Middle frontal gyrus (tissue), 1 donor: ENCODE data around the gene AIG1.
"Not testable (repeated sequence)": the region's sequence is repeated elsewhere in the genome, so short reads cannot be mapped to it uniquely, and the experiment has no call there.

ENCODE experiments used
- DNase-seq: peaks from one replicate; pipeline ENCODE4 v3.0.0-alpha.2; 2015; ENCODE audit warnings: low spot score; ENCODE audit errors: extremely low spot score

The AIG1 gene

DNA sequence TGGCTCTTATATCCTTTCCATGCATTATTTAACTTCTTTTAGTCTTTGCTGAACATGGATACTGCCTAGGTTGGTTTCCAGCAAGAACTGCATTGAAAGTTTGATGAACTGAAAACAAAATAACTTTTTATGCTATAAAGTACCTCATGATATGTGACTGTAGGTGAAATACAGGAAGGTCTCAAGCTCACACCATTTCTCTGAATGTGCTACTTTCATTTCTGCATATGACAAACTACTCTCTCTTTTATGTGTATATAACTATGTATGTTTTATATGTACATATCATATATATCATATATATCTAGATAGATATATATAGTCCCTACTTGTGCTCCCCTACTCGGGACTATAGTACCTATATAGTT lies 65.9 kb downstream of the AIG1 start:
- no peak for DNase-seq

DNA sequence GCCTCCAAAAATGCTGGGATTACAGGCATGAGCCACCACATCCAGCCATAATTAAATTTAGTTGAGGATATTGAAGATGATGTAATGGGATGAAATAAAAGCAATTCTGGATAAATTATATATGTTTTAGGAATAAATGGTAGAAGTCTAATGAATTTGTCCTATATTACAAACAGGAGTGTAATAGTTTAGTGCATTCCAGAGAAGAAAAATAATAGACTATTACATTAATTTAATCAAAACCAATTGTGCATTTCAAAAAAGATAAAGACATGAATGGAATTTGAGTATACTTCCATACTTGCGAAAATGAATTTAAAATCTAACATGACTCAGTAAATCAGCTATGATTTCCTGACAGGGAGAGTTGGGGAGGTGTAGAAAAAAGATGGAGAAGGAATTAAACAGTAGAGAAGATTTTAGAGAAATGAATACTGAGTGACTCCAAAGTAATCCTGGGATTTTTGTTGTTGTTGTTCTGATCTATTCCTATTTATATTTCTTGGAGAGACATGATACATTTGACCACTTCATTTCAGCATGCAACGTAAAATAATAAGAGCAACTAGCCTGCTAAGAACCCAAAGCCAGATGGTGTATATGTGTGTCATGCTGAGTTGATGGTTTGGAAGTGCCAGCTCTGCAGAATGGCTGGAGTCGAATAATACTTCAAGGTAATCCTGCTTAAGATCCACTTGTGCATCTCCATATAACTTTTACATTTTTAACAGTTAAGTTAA lies 67.4 kb downstream of the AIG1 start:
- no peak for DNase-seq

DNA sequence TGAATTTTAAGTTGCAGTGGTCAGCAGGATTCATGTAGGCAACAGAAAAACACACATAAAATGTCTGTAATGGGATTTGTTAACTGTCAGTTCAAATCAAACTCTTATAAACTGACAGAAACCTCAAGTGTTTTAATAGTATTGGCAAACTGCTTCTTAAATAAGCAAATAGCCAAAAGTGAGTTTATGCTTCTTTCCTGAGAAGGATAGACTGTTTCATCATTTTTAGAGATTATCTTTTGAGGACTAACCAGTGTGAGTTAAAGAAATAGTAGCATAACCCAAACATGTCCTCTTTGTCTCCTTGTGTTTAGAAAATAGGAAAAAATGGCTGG lies 68.0 kb downstream of the AIG1 start:
- DNase-seq = no peak

DNA sequence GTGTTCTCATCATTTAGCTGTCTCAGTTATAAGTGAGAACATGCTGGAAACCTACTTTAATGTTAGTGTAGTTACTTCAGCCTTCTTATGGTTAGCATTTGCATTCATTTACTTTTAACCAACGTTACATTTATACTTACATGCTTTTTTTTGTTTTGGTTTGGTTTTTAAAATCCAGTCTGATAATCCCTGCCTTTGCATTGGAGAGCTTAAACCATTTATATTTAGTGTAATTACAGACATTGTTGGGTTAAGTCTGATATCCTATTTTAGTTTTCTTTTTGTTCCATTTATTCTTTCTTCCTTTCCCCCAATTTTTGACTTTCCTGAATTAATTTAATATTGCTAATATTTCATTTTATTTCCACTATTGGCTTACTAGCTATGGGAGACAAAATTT lies 70.2 kb downstream of the AIG1 start:
- no peak for DNase-seq

DNA sequence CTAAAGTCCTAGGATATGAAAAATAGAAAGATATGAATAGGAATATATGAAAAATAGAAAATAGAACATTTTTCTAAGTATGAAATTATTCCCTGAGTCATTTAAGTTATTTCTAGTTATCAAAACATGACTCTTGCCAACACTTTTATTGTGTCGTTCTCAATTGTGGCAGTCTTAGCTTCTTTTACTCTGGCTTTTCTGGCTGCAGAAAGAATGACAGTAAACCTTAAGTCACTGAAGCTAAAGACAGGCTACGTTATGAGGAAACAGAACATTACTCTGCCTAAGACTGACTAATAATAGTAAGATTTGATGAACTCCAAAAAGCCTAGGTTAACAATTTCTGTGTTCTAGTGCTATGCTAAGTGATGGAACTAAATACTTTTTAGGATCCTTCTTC lies 74.6 kb downstream of the AIG1 start:
- DNase-seq = no peak

DNA sequence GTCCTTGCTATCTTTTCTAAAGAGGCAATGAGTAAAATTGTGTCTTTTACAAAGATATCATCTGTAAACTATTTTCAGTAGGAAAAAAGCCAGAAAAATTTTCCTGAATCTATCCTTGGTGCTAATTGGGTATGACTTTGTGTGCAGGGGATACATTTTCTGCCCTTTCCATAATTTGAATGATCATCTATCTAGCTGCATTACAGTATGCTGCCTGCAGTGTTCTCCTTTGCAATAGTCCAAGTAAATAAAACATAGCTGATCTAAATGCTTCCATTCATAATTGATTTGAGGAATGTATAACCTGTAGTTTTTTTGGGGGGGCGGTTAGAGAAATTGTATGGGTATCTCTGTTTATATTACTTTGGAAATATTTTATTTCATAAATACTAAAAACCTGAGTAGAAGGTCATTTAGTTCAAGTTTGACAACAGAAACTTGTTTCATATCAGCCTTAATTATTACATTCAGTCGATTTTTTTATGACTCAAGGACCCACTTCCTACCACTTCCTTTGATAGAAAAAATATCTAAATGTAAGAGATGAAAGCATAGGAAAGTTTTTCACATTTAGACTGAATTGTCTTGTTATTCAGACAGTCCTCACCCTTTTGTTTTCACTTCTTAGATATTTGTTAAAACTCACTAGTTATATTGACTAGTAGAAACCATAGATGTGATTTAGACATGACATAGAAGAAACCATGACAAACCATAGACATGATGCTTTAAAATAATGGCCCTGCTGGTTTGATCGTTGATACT lies 75.3 kb downstream of the AIG1 start:
- DNase-seq = no peak

DNA sequence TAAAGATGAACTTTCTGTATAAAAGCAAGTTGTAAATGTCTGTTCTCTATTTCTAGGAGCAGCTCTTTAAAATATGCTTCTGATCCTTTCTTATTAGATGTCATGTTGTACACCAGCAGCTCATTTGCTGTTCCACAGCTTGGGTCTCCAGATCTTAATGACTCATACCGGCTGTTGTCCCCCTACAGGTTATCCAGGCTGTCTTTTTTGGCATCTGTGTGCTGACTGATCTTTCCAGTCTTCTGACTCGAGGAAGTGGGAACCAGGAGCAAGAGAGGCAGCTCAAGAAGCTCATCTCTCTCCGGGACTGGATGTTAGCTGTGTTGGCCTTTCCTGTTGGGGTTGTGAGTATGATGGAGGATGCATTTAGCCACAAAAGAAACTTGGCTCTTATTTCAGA lies 76.0 kb downstream of the AIG1 start:
- no peak for DNase-seq

DNA sequence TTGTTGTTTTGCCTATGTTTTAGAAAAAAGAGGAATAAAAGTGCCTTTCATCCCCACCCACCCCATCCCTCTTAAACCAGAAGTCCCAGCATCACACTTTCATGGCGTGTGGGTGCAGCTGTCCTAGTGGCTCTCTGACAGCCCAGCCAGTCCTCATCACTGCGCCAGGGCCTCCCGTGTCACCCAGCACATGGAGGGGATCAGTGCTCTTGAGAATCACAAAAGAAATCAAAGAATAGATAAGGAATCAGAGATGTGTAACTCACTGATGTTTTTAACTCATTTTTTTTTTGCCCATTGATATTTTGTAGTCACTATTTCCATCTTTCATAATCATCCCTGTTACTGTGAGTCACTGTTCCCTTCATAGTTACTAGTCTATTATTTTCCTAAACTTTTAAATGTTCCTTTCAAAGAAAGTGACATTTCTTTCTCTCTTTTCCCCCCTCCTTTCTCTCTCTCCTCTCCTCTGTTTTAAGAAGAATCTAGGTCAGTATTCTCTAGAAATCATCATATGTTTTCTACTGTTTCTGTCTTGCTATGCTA lies 78.6 kb downstream of the AIG1 start:
- DNase-seq = no peak

DNA sequence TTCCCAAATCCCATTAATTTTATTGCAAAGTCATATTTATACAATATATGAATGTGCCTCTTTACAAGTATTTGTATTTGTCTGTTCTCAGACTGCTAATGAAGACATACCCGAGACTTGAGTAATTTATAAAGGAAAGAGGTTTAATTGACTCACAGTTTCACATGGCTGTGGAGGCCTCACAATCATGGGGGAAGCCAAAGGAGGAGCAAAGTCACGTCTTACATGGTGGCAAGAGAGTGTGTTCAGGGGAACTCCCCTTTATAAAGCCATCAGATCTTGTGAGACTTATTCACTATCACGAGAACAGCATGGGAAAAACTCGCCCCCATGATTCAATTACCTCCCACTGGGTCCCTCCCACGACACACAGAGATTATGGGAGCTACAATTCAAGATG lies 79.2 kb downstream of the AIG1 start:
- DNase-seq = not testable (repeated sequence)

DNA sequence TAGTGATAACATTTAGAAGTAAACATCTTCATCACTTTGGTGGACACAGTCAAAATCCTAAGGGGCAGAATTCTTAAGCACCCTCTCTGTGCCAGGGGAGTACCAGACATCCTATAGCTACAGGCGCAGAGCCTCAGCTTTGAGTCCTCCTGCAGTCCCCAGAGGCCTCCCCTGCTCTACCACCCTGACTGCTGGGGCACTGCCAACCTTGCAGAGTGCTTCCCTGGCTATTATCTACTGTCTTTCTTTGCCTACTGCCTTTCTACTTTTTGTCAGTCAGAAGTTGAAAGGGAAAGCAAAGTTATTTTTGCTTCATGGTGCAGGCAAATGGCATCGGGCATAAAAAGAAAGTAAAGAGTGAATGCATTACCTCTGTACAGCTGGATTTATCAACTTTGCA lies 80.1 kb downstream of the AIG1 start:
- DNase-seq = no peak

DNA sequence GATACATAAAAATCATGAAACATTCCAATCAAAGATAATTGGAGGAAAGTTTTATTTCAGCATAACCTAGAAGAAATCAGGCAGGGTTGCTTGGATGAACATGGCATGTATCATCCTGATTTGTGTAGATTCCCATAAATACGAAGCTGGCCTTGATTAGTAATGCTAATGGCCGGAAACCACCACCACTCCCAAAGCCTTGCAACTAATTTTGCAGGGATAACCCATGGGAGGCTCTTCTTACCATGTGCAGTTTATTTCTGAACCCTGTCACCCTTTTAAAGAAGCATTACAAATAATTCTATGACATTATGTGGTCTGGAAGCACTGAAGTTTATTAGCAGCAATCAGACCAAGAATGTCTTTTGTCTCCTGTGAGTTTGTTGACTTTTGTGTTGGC lies 80.8 kb downstream of the AIG1 start:
- no peak for DNase-seq

DNA sequence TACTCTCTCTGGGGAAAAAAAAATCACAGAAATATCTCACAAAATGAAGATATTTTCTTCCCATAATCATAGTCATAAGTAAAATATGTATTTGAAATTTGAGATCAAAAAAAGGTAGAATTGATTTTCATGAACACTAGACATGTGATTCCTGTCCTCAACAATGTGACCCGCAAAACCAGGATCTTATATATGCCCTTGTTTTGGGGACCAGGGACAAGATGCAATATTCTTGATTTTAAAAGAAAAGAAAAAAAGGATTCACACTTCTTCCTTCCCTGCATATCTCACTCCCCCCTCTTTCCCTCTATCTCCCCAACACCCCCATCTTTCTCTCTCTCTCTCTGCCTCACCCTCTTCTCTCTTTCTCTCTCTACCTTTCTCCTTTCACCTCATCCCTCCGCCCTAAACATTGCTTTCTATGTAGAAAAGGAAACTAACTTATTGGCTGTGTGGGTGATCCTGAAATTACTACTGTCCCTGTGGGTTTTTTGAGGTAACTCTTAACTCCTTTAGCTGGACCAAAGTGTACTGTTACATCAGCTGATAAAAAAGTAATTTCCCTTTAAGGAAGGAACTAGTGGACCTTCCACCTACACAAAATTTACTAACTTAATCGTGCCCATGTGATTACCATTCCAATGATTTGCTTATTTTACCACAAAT lies 85.6 kb downstream of the AIG1 start:
- no peak for DNase-seq

DNA sequence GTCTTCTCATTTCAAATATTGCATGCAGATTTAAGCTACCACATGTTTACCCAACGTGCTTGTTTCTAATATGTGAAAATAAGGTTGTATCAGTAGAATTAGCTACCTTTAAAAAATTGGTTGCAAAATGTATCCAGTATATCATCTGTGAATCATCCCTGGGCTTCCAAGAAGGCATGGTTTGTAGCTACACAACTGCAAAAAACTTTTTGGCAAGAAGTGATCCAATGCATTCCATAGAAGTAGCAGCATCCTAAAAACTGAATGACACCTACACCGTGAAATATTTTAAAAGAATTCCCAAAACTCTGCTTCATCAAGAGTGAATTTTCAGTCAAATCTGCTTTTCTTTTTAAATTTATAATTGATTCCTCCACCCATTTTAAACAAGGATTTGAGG lies 89.1 kb downstream of the AIG1 start:
- no peak for DNase-seq

DNA sequence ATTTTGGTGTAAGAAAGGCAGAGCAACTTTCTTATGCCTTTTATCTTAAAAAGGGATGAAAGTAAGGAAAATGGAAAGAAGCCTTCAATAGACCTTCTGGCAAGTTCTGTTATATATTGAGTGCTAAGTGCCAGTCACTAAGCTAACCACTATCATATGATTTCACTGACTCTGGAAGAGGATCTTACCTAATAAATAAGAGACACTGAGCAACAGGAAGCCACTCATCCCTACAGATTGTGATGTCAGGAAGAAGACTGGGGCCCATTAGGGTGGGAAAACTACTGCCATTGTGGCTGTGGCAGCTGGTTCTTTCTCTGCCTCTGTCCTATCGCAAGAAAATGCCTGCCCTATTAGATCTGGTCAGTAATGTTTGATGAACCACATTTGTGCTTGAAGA lies 89.6 kb downstream of the AIG1 start:
- no peak for DNase-seq

DNA sequence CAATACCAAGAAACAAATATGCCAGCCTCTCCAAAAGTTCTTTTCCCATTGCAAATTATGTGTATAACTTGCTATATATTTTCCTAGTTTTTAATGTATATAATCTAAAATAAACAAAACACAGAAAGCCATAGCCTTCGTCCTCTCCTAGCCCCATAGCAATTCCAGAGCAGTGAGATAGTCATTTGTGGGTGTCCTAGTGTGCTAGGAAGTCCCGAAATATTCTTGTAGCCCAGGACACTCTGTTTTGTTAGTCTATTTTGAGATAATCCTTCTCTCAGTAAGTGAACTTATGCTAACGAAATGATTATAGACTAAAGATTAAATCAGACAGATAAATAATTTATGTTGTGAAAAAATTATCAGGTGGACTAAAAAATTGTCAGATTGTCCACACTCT lies 90.7 kb downstream of the AIG1 start:
- DNase-seq = no peak

DNA sequence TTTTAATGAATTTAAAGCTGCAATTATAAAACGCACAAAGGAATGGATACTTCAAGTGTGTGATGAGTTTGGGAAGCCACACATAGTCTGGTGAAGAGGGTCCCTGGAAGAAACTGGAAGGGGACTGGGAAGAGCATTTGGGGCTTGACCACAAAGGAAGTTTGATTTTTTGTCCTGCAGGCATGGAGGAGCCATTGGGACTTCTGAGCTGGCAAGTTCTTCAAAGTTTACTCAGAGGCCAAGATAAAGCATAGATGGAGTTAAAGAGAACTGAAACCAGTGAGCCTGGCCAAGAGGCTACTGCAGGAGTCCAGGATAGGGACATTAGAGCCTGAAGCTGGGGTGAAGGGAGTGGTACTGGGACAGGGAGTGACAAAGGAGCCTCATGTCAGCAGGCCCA lies 95.0 kb downstream of the AIG1 start:
- DNase-seq = no peak

DNA sequence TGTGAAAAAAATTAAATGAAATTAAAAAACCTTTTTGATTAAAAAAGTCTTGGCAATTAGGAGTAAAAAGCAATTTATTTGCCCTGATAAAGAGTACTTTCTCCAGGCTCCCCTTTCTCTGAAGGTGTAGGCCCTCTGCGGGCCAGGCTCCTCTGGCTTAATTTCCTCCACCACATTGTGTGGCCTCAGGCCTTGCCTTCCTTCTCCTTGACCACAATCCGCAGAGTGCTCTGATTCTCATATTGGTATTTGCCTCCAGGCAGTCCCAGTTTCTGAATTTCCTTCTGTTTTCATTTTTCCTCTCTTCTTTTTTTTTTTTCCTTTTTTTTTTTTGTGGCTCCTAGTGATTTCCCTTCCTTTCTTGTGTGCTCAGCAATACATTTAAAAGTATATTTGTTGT lies 96.4 kb downstream of the AIG1 start:
- no peak for DNase-seq

DNA sequence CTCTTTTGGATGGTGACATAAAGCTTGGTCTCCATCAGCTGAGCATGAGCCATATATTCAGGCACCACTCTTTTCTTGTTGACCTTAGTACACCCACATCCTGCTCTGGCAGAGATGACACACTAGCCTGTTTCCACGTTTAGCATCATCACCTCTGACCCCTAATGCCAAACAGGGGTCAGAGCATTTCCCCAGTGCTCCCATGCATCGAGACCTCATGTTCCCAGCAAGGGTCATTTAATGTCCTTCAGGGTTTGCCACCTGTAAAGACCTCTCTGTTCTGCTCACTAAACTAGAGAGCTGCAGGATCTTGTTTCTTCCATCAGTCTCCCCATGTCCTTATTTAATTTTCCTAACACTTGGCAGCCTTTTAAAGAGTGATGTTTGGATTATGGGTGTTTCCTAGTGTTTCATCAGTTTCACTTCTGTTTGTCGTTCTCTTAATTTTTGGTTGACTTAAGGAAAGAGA lies 97.5 kb downstream of the AIG1 start:
- no peak for DNase-seq

DNA sequence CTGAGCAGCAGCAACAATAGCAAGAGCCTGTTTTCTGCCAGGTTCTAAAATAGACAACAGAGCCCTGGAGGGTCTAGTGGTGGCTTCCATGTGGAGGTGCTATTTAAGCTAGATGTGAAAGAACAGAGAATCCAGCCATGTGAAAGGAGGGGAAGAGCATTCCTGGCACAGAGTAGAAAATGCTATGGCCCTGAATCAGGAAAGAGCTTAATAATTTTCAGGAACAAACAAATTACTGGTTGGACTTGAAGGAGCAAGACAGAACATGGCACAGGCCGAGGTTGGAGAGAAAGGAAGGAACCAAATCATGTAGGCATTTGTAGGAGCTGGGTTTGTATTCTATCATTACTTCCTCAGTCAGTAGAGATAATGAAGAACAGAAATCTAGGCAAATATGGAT lies 98.3 kb downstream of the AIG1 start:
- no peak for DNase-seq

DNA sequence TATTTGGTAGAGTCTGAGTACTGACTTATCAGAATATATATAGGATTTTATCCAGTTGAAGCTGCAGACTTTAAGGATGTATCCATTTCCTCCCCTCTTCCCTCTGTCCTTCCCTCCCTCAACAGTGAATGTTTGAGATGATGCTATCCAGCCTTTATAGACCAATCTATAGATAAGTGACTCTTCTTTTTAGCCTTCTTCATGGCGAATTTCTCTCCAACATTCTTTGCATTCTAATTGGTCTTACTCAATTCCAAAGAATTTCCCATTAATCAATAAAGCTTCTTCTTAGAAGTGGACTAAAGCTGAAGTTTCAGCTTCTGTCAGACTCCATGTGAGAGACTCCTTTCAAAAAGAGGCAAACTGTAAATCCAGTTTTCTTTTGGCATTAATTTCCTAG lies 99.3 kb downstream of the AIG1 start:
- no peak for DNase-seq

DNA sequence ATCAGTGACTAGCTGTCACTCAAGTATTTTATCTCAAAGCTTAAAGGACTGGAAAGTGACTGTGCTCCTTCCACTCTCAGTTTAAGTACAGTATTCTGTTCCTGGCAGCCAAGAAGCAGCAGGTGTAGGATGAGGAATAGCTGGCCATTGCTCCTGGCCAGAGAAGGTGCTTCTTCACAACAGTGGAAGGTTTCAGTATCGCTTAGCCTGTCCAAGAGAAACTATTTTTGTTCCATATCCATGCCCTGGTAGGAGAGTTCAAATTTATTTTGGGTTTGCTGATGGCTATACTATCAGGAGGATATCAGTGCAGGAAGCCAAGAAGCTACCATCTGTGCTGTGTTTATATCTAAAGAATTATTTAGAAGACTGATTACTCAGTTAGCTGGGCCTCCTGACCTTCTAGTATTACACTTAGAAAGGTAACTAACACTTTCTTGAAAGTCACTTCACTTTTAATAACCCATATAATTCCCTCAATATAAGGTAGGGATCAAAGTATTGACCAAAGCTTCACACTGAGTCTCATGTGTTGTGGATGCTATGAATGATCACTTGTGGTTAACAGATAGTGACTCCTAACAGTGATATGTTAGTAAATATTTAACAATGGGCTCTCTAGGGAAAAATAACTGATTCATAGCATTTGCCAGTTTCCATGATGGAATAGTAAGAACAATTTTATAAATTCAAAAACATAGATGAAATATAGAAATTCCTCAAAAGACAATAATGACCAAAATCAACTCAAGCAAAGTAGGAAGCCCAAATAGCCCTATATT lies 99.9 kb downstream of the AIG1 start:
- no peak for DNase-seq

DNA sequence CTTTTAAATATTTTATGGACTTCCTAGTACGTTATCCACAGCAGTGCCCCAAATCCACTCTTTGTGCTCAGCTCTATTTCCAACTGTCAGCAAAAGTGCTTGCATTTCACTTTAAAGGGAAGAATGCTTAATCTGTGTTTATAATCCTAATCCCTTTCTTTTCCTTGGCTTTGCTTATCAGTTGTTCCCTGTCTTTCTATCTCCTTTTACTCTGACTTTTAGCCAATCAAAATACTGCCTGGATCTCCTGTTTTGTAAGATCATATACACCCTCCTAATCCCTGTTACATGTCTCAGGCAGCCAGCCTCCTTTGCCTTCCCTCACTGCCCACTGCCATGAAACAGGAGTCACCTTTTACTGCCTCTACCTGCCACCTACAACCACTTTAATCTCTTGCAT lies 102.9 kb downstream of the AIG1 start:
- DNase-seq = no peak
